Mesothelial cell of epicardium (in vitro differentiated cells): Measurements from ENCODE around the gene RBP3. TPM values are rescaled to one million over a fixed set of nuclear protein-coding genes. Genes with fewer than 3 reads are reported as not detected.

Source experiments
- DNase-seq, 2 experiments: peaks; one replicate each; pipeline ENCODE4 v3.0.0; 2021; ENCODE audit warnings: low spot score in 2 of 2; ENCODE audit not compliant: unreplicated experiment in 2 of 2
- H3K27ac Mint-ChIP-seq: 2 replicates; pipeline ENCODE4 v1.8.0; 2021; ENCODE audit warnings: mixed read lengths
- H3K27me3 Mint-ChIP-seq: 2 replicates; pipeline ENCODE4 v1.8.0; 2021; ENCODE audit warnings: low read depth, mixed read lengths
- H3K36me3 Mint-ChIP-seq: 2 replicates; pipeline ENCODE4 v1.8.0; 2021; ENCODE audit warnings: mixed read lengths
- H3K4me1 Mint-ChIP-seq: 2 replicates; pipeline ENCODE4 v1.8.0; 2021; ENCODE audit warnings: mixed read lengths
- H3K4me3 Mint-ChIP-seq: 2 replicates; pipeline ENCODE4 v1.8.0; 2021; ENCODE audit warnings: mild to moderate bottlenecking, moderate library complexity, mixed read lengths
- H3K9me3 Mint-ChIP-seq: 2 replicates; pipeline ENCODE4 v1.8.0; 2021; ENCODE audit warnings: mixed read lengths
- CTCF ChIP-seq: fragments of 200-600 bp; sonication (generic); IDR thresholded peaks from one replicate; pipeline ENCODE4 v1.5.0; 2021; ENCODE audit warnings: antibody characterized with exemption; ENCODE audit not compliant: unreplicated experiment
- total RNA-seq: library from RNA; stranded (reverse); gene quantifications from 3 replicates; pipeline ENCODE4 v1.2.1, GENCODE V29; 2021

The RBP3 gene
- total RNA-seq, 1 donor from 2014 or later = not detected

GRCh38 chr10:47348661-47349470, 703 bp downstream of the RBP3 start:
- no peak overlapping the region for H3K27ac Mint-ChIP-seq
- no peak for DNase-seq
- no peak overlapping the region for H3K4me3 Mint-ChIP-seq
- no peaks in the 10 kb centered on the region for H3K36me3 Mint-ChIP-seq
- peaks cover 13% of the 10 kb centered on the region for H3K27me3 Mint-ChIP-seq
- no peak for TF ChIP-seq CTCF
- peaks cover 6% of the 10 kb centered on the region for H3K4me1 Mint-ChIP-seq
- no peaks in the 10 kb centered on the region for H3K9me3 Mint-ChIP-seq

GRCh38 chr10:47349516-47349915, 1.4 kb downstream of the RBP3 start:
- H3K36me3 Mint-ChIP-seq = no peaks in the 10 kb centered on the region
- peaks cover 6% of the 10 kb centered on the region for H3K4me1 Mint-ChIP-seq
- DNase-seq = no peak
- TF ChIP-seq CTCF = no peak
- no peaks in the 10 kb centered on the region for H3K9me3 Mint-ChIP-seq
- peaks cover 13% of the 10 kb centered on the region for H3K27me3 Mint-ChIP-seq
- H3K4me3 Mint-ChIP-seq = no peak overlapping the region
- no peak overlapping the region for H3K27ac Mint-ChIP-seq

GRCh38 chr10:47349941-47350371, 1.8 kb downstream of the RBP3 start:
- peaks cover 10% of the 10 kb centered on the region for H3K27me3 Mint-ChIP-seq
- H3K27ac Mint-ChIP-seq = no peak overlapping the region
- DNase-seq = no peak
- peaks cover 6% of the 10 kb centered on the region for H3K4me1 Mint-ChIP-seq
- H3K36me3 Mint-ChIP-seq = no peaks in the 10 kb centered on the region
- H3K9me3 Mint-ChIP-seq = no peaks in the 10 kb centered on the region
- H3K4me3 Mint-ChIP-seq = no peak overlapping the region
- no peak for TF ChIP-seq CTCF

- no peaks in the 10 kb centered on the region for H3K36me3 Mint-ChIP-seq
- DNase-seq = no peak
- H3K27ac Mint-ChIP-seq = no peak overlapping the region
- TF ChIP-seq CTCF = no peak
- H3K4me1 Mint-ChIP-seq = peaks cover 6% of the 10 kb centered on the region
- H3K9me3 Mint-ChIP-seq = no peaks in the 10 kb centered on the region
- H3K27me3 Mint-ChIP-seq = peaks cover 6% of the 10 kb centered on the region
- no peak overlapping the region for H3K4me3 Mint-ChIP-seq
Measured at GRCh38 chr10:47350671-47351640, 2.8 kb downstream of the RBP3 start.

- Mint-ChIP-seq H3K27ac (no peak overlapping the region), H3K4me1 (peaks cover 6% of the 10 kb centered on the region), H3K27me3 (peaks cover 2% of the 10 kb centered on the region), H3K4me3 (no peak overlapping the region), H3K36me3 (no peaks in the 10 kb centered on the region), H3K9me3 (no peaks in the 10 kb centered on the region)
- TF ChIP-seq CTCF = no peak
- no peak for DNase-seq
Measured at GRCh38 chr10:47351899-47352815, 4.0 kb downstream of the RBP3 start.
